Pulmonary artery endothelial cell (primary cell): ENCODE measurements around the gene UNC80. TPM values are rescaled to one million over a fixed set of nuclear protein-coding genes. Genes with fewer than 3 reads are reported as not detected.

Experiments used
- DNase-seq: peaks from one replicate; pipeline ENCODE4 v3.0.0-alpha.2; 2011; ENCODE audit warnings: low read depth, low spot score
- total RNA-seq: library from RNA; depleted of rRNA; stranded (reverse); fragments of >200 nt; gene quantifications from 2 replicates; pipeline ENCODE4 v1.2.3, GENCODE V29; 2014

The UNC80 gene
- total RNA-seq, 1 donor from 2014 or later = not detected

- DNase-seq = no peak
Observed at GRCh38 chr2:209913786-209914345, 142.2 kb downstream of the UNC80 start.

GRCh38 chr2:209917154-209917771 lies 145.6 kb downstream of the UNC80 start:
- no peak for DNase-seq

GRCh38 chr2:209918251-209918650 lies 146.6 kb downstream of the UNC80 start:
- DNase-seq = no peak

GRCh38 chr2:209922116-209922515 lies 150.5 kb downstream of the UNC80 start:
- DNase-seq = no peak

- no peak for DNase-seq
Observed at GRCh38 chr2:209929369-209929768, 157.7 kb downstream of the UNC80 start.

- peak; percentile 2 for DNase-seq
Observed at GRCh38 chr2:209933499-209934483, 162.2 kb downstream of the UNC80 start.

- DNase-seq = no peak
Observed at GRCh38 chr2:209936106-209936666, 164.6 kb downstream of the UNC80 start.

GRCh38 chr2:209937893-209938292 lies 166.3 kb downstream of the UNC80 start:
- no peak for DNase-seq

GRCh38 chr2:209938906-209939305 lies 167.3 kb downstream of the UNC80 start:
- no peak for DNase-seq

GRCh38 chr2:209940936-209941335 lies 169.3 kb downstream of the UNC80 start:
- no peak for DNase-seq

- DNase-seq = no peak
Observed at GRCh38 chr2:209942426-209942825, 170.8 kb downstream of the UNC80 start.

- DNase-seq = no peak
Observed at GRCh38 chr2:209942936-209943605, 171.4 kb downstream of the UNC80 start.

GRCh38 chr2:209943776-209944175 lies 172.1 kb downstream of the UNC80 start:
- no peak for DNase-seq

- no peak for DNase-seq
Observed at GRCh38 chr2:209946539-209946938, 174.9 kb downstream of the UNC80 start.

- no peak for DNase-seq
Observed at GRCh38 chr2:209956271-209956670, 184.6 kb downstream of the UNC80 start.

- DNase-seq = no peak
Observed at GRCh38 chr2:209958016-209958415, 186.4 kb downstream of the UNC80 start.

- DNase-seq = no peak
Observed at GRCh38 chr2:209960045-209960444, 188.4 kb downstream of the UNC80 start.

GRCh38 chr2:209960676-209961630 lies 189.3 kb downstream of the UNC80 start:
- DNase-seq = peak; percentile 8

- DNase-seq = no peak
Observed at GRCh38 chr2:209965723-209966122, 194.1 kb downstream of the UNC80 start.

GRCh38 chr2:209969692-209970091 lies 198.1 kb downstream of the UNC80 start:
- no peak for DNase-seq
